ENCODE measurements around the gene TMEM169.

Gene TMEM169

GRCh38 chr2:216043949-216044348 is 37.8 kb upstream of the TMEM169 start:
- Histone ChIP-seq H3K4me1 (ENCODE audit: control extremely low read depth in 1 of 4, control insufficient read depth in 4 of 4, insufficient read depth in 4 of 4, low read length in 3 of 4) (no peaks in the 10 kb centered on the region), H3K27ac (ENCODE audit: insufficient read depth in 1 of 2, low read depth in 1 of 2, low read length in 2 of 2, poor library complexity in 1 of 2, severe bottlenecking in 2 of 2) (no peak overlapping the region), H3K4me3 (ENCODE audit: control insufficient read depth in 1 of 7, extremely low read depth in 1 of 7, insufficient read depth in 4 of 7, low read depth in 2 of 7, low read length in 6 of 7) (no peak overlapping the region), H3K27me3 (replicated peaks in 2 of 5; ENCODE audit: control insufficient read depth in 4 of 5, insufficient read depth in 5 of 5, low read length in 4 of 5) (no peaks in the 10 kb centered on the region), H3K36me3 (ENCODE audit: control insufficient read depth in 4 of 4, insufficient read depth in 4 of 4, low read length in 3 of 4) (peaks cover 0 to 10% (median 0%) of the 10 kb centered on the region in 4 experiments), H3K9me3 (ENCODE audit: control extremely low read depth in 1 of 5, control insufficient read depth in 4 of 5, insufficient read depth in 2 of 5, low read depth in 1 of 5, low read length in 4 of 5) (no peaks in the 10 kb centered on the region)
- DNase-seq, result no peak
- WGBS (ENCODE audit: insufficient coverage), result 100% methylated on average over 2 of the region's 5 CpGs
- CTCF ChIA-PET, result interaction anchor here (2.2 to 2.4 kb wide), 2 partner anchors 10 to 11 kb away, joined by 8 to 11 read pairs; no protein-coding TSS in a partner anchor
- POLR2A ChIA-PET, result no interaction called here

DNA sequence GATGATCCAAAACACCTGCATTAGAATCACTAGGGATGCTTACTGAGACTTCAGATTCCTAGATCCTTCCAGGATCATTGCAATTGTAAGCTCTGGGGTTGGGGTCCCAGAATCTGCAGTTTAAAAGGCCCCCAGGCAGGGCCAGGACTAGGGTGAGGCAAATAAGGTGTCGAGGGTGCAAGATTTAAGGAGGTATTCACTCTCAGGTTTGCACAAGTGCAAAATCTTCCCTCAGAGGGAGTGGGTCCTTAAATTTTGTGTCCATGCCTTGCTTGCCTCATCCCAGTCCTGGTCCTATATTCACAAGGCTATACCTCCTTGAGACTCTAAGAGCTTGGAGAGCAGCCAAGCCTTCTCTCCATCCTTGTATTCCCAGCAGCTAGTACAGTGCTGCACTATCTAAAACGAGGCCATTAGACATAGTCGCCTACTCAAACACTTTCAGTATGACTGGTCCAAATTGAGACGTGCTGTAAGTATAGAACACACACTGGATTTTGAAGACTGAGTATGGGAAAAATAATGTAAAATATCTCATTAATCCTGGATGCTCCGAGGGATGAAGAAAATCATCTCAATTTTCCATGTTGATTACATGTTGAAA is 36.7 kb upstream of the TMEM169 start:
- Histone ChIP-seq H3K27ac (ENCODE audit: insufficient read depth in 1 of 2, low read depth in 1 of 2, low read length in 2 of 2, poor library complexity in 1 of 2, severe bottlenecking in 2 of 2) (no peak overlapping the region), H3K4me3 (ENCODE audit: control insufficient read depth in 1 of 7, extremely low read depth in 1 of 7, insufficient read depth in 4 of 7, low read depth in 2 of 7, low read length in 6 of 7) (no peak overlapping the region), H3K36me3 (ENCODE audit: control insufficient read depth in 4 of 4, insufficient read depth in 4 of 4, low read length in 3 of 4) (peaks cover 0 to 9% (median 0%) of the 10 kb centered on the region in 4 experiments), H3K4me1 (ENCODE audit: control extremely low read depth in 1 of 4, control insufficient read depth in 4 of 4, insufficient read depth in 4 of 4, low read length in 3 of 4) (no peaks in the 10 kb centered on the region), H3K27me3 (replicated peaks in 2 of 5; ENCODE audit: control insufficient read depth in 4 of 5, insufficient read depth in 5 of 5, low read length in 4 of 5) (no peaks in the 10 kb centered on the region), H3K9me3 (ENCODE audit: control extremely low read depth in 1 of 5, control insufficient read depth in 4 of 5, insufficient read depth in 2 of 5, low read depth in 1 of 5, low read length in 4 of 5) (no peaks in the 10 kb centered on the region)
- 95% methylated on average over 3 of the region's 5 CpGs for WGBS (ENCODE audit: insufficient coverage)
- POLR2A ChIA-PET, result no interaction called here
- CTCF ChIA-PET, result interaction anchor here (0.8 to 2.2 kb wide), 3 partner anchors 12 to 28 kb away, joined by 3 to 8 read pairs (median 5); no protein-coding TSS in a partner anchor
- no peak for DNase-seq

DNA sequence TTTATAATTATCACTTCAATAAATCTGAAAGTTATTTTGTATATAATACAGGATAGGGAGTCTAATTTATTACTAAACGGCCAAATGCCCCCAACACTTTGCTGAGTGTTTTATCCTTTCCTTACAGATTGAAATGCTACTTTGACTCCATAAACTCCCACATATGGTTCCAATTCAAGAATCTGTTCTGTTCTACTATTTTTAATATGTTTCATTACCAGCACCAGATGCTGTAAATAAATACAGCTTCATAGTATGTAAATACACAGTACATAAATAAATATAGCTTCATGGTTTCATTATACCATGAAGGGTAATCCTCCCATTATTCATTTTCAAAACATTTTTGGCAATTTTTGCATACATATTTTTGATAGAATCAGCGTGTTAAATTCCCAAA is 34.3 kb upstream of the TMEM169 start:
- no peaks in the 10 kb centered on the region for H3K27me3 ChIP-seq (replicated peaks in 2 of 5; ENCODE audit: control insufficient read depth in 4 of 5, insufficient read depth in 5 of 5, low read length in 4 of 5)
- H3K4me1 ChIP-seq (ENCODE audit: control extremely low read depth in 1 of 4, control insufficient read depth in 4 of 4, insufficient read depth in 4 of 4, low read length in 3 of 4), result no peaks in the 10 kb centered on the region
- H3K36me3 ChIP-seq (ENCODE audit: control insufficient read depth in 4 of 4, insufficient read depth in 4 of 4, low read length in 3 of 4), result peaks cover 0 to 4% (median 0%) of the 10 kb centered on the region in 4 experiments
- no peak overlapping the region for H3K27ac ChIP-seq (ENCODE audit: insufficient read depth in 1 of 2, low read depth in 1 of 2, low read length in 2 of 2, poor library complexity in 1 of 2, severe bottlenecking in 2 of 2)
- CTCF ChIA-PET, result interaction anchor here (2.9 kb wide), 1 partner anchor 14 kb away, joined by 15 read pairs; no protein-coding TSS in a partner anchor
- no peaks in the 10 kb centered on the region for H3K9me3 ChIP-seq (ENCODE audit: control extremely low read depth in 1 of 5, control insufficient read depth in 4 of 5, insufficient read depth in 2 of 5, low read depth in 1 of 5, low read length in 4 of 5)
- H3K4me3 ChIP-seq (ENCODE audit: control insufficient read depth in 1 of 7, extremely low read depth in 1 of 7, insufficient read depth in 4 of 7, low read depth in 2 of 7, low read length in 6 of 7), result no peak overlapping the region
- DNase-seq, result no peak
- POLR2A ChIA-PET, result no interaction called here
- WGBS (ENCODE audit: insufficient coverage), result no CpG with 5 or more reads among the region's 2 CpGs

DNA sequence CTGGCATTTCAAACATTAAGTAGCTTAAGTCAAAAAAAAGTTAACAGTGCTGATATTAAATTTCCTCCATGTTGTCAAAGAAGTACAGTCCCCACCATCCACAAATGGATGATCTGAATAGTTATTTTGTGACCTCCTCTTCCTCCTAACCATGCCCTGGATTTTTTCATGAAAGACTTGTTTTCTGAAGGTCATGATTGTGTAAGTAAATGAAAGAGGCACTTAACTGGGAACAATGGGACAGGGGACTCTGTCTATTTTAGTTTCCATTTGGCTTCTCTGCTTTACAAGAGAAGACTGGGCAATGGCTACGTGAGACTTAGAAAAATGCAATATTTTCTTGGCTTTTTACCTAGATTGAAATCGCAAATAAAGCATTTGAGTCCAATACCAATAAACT is 32.3 kb upstream of the TMEM169 start:
- peaks cover 0 to 3% (median 0%) of the 10 kb centered on the region in 4 experiments for H3K36me3 ChIP-seq (ENCODE audit: control insufficient read depth in 4 of 4, insufficient read depth in 4 of 4, low read length in 3 of 4)
- H3K27ac ChIP-seq (ENCODE audit: insufficient read depth in 1 of 2, low read depth in 1 of 2, low read length in 2 of 2, poor library complexity in 1 of 2, severe bottlenecking in 2 of 2), result no peak overlapping the region
- H3K27me3 ChIP-seq (replicated peaks in 2 of 5; ENCODE audit: control insufficient read depth in 4 of 5, insufficient read depth in 5 of 5, low read length in 4 of 5), result no peaks in the 10 kb centered on the region
- no CpG with 5 or more reads among the region's 2 CpGs for WGBS (ENCODE audit: insufficient coverage)
- ChIA-PET POLR2A (no interaction called here), CTCF (interaction anchor here (1.4 to 2.9 kb wide), 2 partner anchors 12 to 16 kb away, joined by 3 to 15 read pairs; no protein-coding TSS in a partner anchor)
- H3K9me3 ChIP-seq (ENCODE audit: control extremely low read depth in 1 of 5, control insufficient read depth in 4 of 5, insufficient read depth in 2 of 5, low read depth in 1 of 5, low read length in 4 of 5), result no peaks in the 10 kb centered on the region
- DNase-seq, result no peak
- no peak overlapping the region for H3K4me3 ChIP-seq (ENCODE audit: control insufficient read depth in 1 of 7, extremely low read depth in 1 of 7, insufficient read depth in 4 of 7, low read depth in 2 of 7, low read length in 6 of 7)
- no peaks in the 10 kb centered on the region for H3K4me1 ChIP-seq (ENCODE audit: control extremely low read depth in 1 of 4, control insufficient read depth in 4 of 4, insufficient read depth in 4 of 4, low read length in 3 of 4)

DNA sequence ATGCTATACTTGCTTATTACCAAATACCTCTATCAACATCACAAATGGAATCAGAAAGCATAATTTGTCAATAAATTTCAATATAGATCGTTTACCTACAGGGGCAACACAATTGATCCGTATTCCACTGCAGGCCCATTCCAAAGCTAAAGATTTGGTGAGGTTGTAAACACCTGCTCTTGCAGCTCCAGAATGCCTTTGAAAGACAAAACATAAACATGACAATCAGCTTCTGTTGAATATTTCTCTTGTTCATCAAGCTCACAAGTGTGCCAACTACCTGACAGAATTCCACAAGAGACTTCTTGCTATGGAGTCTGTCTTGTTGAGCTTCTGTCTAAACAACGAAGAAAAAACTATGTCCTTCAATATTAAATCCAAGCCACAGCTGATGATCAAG is 30.4 kb upstream of the TMEM169 start:
- Histone ChIP-seq H3K9me3 (ENCODE audit: control extremely low read depth in 1 of 5, control insufficient read depth in 4 of 5, insufficient read depth in 2 of 5, low read depth in 1 of 5, low read length in 4 of 5) (no peaks in the 10 kb centered on the region), H3K27ac (ENCODE audit: insufficient read depth in 1 of 2, low read depth in 1 of 2, low read length in 2 of 2, poor library complexity in 1 of 2, severe bottlenecking in 2 of 2) (no peak overlapping the region), H3K4me3 (ENCODE audit: control insufficient read depth in 1 of 7, extremely low read depth in 1 of 7, insufficient read depth in 4 of 7, low read depth in 2 of 7, low read length in 6 of 7) (no peak overlapping the region), H3K36me3 (ENCODE audit: control insufficient read depth in 4 of 4, insufficient read depth in 4 of 4, low read length in 3 of 4) (peaks cover 0 to 4% (median 0%) of the 10 kb centered on the region in 4 experiments), H3K27me3 (replicated peaks in 2 of 5; ENCODE audit: control insufficient read depth in 4 of 5, insufficient read depth in 5 of 5, low read length in 4 of 5) (no peaks in the 10 kb centered on the region), H3K4me1 (ENCODE audit: control extremely low read depth in 1 of 4, control insufficient read depth in 4 of 4, insufficient read depth in 4 of 4, low read length in 3 of 4) (no peaks in the 10 kb centered on the region)
- WGBS (ENCODE audit: insufficient coverage), result 93% methylated on average over 2 of the region's 3 CpGs
- no peak for DNase-seq
- POLR2A ChIA-PET, result interaction anchor here (0.6 kb wide), 1 partner anchor 58 kb away, joined by 4 read pairs; the partner anchor contains the start of gene XRCC5
- CTCF ChIA-PET, result interaction anchor here (0.5 to 1.9 kb wide), 5 partner anchors 9 to 85 kb away, joined by 3 to 5 read pairs (median 3); no protein-coding TSS in a partner anchor

- Histone ChIP-seq H3K36me3 (ENCODE audit: control insufficient read depth in 4 of 4, insufficient read depth in 4 of 4, low read length in 3 of 4) (peaks cover 0 to 4% (median 0%) of the 10 kb centered on the region in 4 experiments), H3K9me3 (ENCODE audit: control extremely low read depth in 1 of 5, control insufficient read depth in 4 of 5, insufficient read depth in 2 of 5, low read depth in 1 of 5, low read length in 4 of 5) (no peaks in the 10 kb centered on the region), H3K4me1 (ENCODE audit: control extremely low read depth in 1 of 4, control insufficient read depth in 4 of 4, insufficient read depth in 4 of 4, low read length in 3 of 4) (peaks cover 0 to under 1% (median 0%) of the 10 kb centered on the region in 4 experiments), H3K27me3 (replicated peaks in 2 of 5; ENCODE audit: control insufficient read depth in 4 of 5, insufficient read depth in 5 of 5, low read length in 4 of 5) (no peaks in the 10 kb centered on the region), H3K27ac (ENCODE audit: insufficient read depth in 1 of 2, low read depth in 1 of 2, low read length in 2 of 2, poor library complexity in 1 of 2, severe bottlenecking in 2 of 2) (no peak overlapping the region), H3K4me3 (ENCODE audit: control insufficient read depth in 1 of 7, extremely low read depth in 1 of 7, insufficient read depth in 4 of 7, low read depth in 2 of 7, low read length in 6 of 7) (no peak overlapping the region)
- ChIA-PET POLR2A (no interaction called here), CTCF (interaction anchor here (1.9 kb wide), 1 partner anchor 29 kb away, joined by 4 read pairs; no protein-coding TSS in a partner anchor)
- WGBS (ENCODE audit: insufficient coverage), result 92% methylated on average over 2 of the region's 2 CpGs
- no peak for DNase-seq
Measured at GRCh38 chr2:216052420-216052819, 29.3 kb upstream of the TMEM169 start.

- Histone ChIP-seq H3K9me3 (ENCODE audit: control extremely low read depth in 1 of 5, control insufficient read depth in 4 of 5, insufficient read depth in 2 of 5, low read depth in 1 of 5, low read length in 4 of 5) (no peaks in the 10 kb centered on the region), H3K4me3 (ENCODE audit: control insufficient read depth in 1 of 7, extremely low read depth in 1 of 7, insufficient read depth in 4 of 7, low read depth in 2 of 7, low read length in 6 of 7) (no peak overlapping the region), H3K36me3 (ENCODE audit: control insufficient read depth in 4 of 4, insufficient read depth in 4 of 4, low read length in 3 of 4) (peaks cover 0 to 4% (median 0%) of the 10 kb centered on the region in 4 experiments), H3K4me1 (ENCODE audit: control extremely low read depth in 1 of 4, control insufficient read depth in 4 of 4, insufficient read depth in 4 of 4, low read length in 3 of 4) (peaks cover 0 to 10% (median 9%) of the 10 kb centered on the region in 4 experiments), H3K27me3 (replicated peaks in 2 of 5; ENCODE audit: control insufficient read depth in 4 of 5, insufficient read depth in 5 of 5, low read length in 4 of 5) (no peaks in the 10 kb centered on the region), H3K27ac (ENCODE audit: insufficient read depth in 1 of 2, low read depth in 1 of 2, low read length in 2 of 2, poor library complexity in 1 of 2, severe bottlenecking in 2 of 2) (no peak overlapping the region)
- ChIA-PET POLR2A (no interaction called here), CTCF (no interaction called here)
- WGBS (ENCODE audit: insufficient coverage), result 98% methylated on average over 4 of the region's 4 CpGs
- no peak for DNase-seq
Measured at GRCh38 chr2:216055680-216056079, 26.0 kb upstream of the TMEM169 start.
